Right lobe of liver (tissue), 4 donors: ENCODE results near the gene RHEB.

Experiments used
- POLR2A ChIP-seq: fragments of 450-650 bp; IDR thresholded peaks from one replicate; pipeline ENCODE4 v1.6.1; 2017; ENCODE audit warnings: antibody characterized with exemption, mild to moderate bottlenecking
- TF ChIP-seq, protein P1 (sequence below), 4 donors: fragments of 200-600 bp in 3 of 4; fragments of 450-650 bp in 1 of 4; IDR thresholded peaks; one replicate each; pipeline versions ENCODE4 v1.5.1 to v1.8.0; 2016 to 2022; ENCODE audit warnings: antibody characterized with exemption in 4 of 4, mild to moderate bottlenecking in 2 of 4
- donor health status: DM: no; HTN: no; CAD: no.
- donor health status: DM: no; HTN: no; CAD: no.
- donor health status: DM: no; HTN: yes; CAD: no.

- TF ChIP-seq POLR2A = no peak
- TF ChIP-seq, protein P1, sequence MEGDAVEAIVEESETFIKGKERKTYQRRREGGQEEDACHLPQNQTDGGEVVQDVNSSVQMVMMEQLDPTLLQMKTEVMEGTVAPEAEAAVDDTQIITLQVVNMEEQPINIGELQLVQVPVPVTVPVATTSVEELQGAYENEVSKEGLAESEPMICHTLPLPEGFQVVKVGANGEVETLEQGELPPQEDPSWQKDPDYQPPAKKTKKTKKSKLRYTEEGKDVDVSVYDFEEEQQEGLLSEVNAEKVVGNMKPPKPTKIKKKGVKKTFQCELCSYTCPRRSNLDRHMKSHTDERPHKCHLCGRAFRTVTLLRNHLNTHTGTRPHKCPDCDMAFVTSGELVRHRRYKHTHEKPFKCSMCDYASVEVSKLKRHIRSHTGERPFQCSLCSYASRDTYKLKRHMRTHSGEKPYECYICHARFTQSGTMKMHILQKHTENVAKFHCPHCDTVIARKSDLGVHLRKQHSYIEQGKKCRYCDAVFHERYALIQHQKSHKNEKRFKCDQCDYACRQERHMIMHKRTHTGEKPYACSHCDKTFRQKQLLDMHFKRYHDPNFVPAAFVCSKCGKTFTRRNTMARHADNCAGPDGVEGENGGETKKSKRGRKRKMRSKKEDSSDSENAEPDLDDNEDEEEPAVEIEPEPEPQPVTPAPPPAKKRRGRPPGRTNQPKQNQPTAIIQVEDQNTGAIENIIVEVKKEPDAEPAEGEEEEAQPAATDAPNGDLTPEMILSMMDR (IDR thresholded peaks at IDR 0.05) = no peak
These were observed 13.7 kb downstream of the RHEB start for GRCh38 chr7:151505836-151506468.
